Stimulated activated CD4-positive, alpha-beta T cell treated with anti-CD3 and anti-CD28 coated beads, Interleukin-1b, Interleukin-23, amount 100 ng/mL, for 1 hour (primary cell): ENCODE measurements around the gene TM2D1.
"Not testable (repeated sequence)": the region's sequence is repeated elsewhere in the genome, so short reads cannot be mapped to it uniquely, and the experiment has no call there.

Experiments
- DNase-seq, 2 donors: peaks; one replicate each; pipeline ENCODE4 v3.0.0-alpha.2; 2020; ENCODE audit warnings: low read depth in 2 of 2

The TM2D1 gene

DNA sequence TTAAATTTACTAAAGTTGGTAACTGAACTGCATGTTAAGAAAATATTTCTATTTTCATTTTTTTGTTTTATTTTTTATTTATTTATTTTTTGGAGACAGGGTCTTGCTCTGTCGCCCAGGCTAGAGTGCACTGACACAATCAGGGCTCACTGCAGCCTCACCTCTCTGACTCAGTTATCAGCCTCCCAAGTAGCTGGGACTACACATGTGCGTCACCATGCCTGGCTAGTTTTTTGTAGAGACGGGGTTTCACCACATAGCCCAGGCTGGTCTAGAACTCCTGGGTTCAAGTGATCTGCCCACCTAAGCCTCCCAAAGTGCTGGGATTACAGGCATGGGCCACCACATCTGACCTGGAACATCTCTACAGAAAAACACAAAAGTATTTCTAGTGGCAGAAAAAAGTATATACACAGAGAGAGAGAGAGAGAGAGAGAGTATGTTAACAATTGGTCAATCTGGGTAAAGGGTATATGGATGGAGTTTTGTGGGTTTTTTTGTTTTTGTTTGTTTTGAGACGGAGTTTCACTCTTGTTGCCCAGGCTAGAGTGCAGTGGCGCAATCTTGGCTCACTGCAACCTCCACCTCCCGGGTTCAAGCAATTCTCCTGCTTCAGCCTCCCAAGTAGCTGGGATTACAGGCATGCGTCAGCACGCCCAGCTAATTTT is 5.8 kb downstream of the TM2D1 start:
- DNase-seq = not testable (repeated sequence)

DNA sequence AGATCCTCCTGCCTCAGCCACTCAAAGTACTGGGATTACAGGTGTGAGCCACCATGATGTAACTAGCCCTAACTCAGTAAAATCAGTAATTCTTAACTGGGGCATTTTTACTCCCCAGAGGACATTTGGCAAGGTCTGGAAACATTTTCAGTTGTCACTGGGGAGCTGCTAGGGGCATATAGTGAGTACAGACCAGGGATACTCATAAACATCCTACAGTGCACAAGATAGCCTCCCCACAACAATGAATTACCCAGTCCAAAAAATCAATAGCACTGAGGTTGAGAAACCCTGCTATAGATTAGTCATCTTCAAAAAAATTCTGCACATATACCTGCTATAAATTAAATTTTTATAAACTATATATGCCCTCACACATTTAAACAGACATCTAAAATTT is 13.0 kb downstream of the TM2D1 start:
- DNase-seq = no peak

DNA sequence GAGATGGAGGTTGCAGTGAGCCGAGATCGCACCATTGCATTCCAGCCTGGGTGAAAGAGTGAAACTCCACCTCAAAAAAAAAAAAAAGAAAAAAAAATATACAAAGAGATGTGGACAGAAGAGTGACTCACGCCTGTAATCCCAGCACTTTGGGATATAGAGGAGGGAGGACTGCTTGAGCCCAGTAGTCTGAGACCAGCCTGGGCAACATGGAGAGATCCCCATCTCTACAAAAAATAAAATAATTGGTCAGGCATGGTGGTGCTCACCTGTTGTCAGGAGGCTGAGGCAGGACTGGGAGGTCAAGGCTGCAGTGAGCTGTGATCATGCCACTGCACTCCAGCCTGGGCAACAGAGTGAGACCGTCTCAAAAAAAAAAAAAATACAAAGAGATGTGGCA is 13.7 kb downstream of the TM2D1 start:
- not testable (repeated sequence) for DNase-seq

DNA sequence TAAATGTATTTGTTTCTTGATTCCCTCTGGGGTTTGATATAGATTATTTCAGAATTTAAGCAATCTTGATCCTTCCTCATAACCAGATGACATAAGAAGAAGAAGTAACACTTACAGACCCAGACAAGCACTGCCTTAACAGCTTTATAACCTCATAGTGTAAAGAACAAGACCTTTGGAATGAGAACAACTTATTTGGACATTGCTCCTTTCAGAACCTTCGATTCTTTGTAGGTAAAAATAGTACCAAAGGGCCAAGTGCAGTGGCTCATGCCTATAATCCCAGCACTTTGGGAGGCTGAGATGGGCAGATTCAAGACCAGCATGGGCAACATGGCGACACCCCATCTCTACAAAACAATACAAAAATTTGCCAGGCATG is 15.0 kb downstream of the TM2D1 start:
- no peak for DNase-seq

DNA sequence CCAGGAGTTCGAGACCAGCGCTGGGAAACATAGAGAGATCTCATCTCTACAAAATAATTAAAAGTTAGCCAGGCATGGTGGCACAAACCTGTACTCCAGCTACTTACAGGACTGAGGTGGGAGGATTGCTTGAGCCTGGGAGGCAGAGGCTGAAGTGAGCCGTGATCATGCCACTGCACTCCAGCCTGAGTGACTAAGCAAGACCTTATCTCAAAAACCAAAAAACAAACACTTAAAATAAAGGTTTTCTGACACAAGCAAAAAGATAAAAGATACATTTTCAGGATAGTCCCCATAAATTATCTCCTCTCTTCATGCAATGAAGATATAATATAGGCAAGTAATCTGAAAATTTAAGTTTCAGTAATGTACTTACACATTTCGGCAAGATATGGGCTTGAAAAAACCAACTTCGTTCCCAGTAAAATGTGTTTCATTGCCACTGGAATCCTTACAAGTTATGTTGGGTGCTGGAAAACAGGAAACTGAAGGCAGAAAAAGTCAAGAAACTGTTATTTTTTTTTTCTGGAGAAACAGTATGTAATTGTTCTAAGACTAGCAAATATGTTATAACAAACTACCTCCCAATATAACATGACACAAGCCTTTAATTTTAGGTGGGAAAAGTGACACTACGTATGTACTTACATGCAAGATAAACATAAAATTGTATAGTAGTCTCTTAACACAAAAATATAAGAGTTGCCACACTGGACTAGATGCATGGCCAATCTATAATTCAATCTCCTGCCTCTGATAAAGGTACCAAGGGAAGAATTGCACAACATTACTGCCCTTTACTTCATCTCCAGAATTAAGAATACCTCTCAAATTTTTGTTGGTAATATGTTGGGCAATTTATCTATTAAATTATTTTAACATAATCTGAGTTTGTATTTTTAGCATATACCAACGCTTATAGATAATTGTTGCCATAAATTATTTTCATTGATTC is 15.7 kb downstream of the TM2D1 start:
- no peak for DNase-seq

DNA sequence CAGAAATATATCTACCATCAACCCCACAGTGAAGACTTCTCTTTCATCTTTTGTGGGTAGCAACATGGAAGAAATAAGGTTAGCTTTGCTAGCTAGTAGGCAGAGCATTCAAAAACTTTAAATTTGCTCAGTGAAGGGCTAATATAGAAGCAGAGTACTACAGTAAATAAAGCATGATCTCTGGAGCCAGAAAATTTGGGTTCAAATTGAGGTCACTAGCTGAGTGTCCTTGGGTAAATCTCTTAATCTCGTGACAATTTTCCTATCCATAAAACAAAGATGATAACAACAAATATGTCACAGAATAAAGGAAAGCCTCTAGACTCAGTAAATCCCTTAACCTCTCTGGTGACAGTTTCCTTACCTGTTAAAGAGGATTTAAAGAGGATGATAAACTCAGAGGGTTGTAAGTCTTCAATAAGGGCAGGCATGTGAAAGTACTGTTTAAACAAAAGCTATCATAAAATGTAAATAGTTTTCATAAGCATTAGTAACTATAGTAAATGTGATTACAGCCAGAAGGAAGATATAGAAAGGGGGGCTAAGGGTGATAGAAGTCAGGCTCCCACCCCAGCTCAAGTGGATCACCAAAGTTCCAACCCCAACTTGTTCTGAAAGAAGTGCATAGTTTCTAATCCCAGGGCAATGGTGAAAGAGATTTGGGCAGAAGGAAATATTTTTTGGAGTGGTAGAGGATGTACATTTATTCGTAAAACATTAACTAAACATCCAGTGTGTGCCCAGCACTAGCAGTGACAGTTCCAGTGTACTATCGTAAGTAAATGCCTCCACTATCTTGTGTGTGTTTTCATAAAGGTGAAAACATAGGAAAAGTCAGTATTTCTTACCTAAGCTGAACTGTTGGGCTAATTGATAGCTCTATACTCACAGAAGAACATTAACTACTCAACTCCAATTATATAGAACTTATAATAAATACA is 24.8 kb downstream of the TM2D1 start:
- DNase-seq = no peak

DNA sequence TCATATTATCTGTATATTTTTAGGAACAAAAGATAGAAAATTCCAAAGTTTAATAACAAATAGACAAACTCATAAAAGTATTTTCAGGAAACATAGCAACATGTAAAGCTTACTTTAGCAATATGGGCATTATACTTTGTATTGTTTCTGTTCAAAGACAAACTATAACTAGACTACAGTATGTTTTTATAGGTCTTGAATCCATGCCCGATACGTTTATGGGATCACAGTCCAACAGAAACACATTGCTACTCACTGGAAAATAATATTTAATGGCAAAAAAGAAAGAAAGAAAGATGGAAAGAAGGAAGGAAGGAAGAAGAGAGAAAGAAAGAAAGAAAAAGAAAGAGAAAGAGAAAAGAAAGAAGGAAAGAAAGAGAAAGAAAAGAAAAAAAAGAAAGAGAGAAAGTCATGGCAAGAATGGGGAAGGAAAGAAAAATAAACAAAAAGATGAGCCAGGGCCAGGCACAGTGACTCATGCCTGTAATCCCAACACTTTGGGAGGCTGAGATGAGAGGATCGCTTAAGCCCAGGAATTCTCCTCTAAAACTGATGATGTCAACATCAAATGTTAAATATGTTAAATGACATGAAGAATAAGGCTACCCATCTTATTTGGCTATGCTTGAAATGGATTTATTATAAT is 32.7 kb downstream of the TM2D1 start:
- no peak for DNase-seq

DNA sequence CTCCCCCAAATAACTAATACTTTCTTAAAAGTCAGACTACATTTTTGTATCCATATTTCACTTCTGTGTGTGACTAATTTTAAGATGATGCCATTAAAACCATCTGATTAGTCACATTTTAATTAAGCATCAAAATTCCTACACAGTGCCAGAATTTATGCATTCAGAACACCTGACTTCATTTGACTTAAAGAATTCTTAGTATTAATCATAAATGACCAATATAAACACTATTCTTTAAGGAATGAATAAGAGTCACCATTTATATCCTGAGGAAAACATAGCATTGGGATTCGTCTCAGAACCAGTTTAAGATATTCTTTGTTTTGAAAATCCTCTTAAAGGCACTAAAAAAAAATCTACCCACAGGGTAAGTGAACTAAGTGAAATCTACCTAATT is 37.0 kb downstream of the TM2D1 start:
- no peak for DNase-seq

DNA sequence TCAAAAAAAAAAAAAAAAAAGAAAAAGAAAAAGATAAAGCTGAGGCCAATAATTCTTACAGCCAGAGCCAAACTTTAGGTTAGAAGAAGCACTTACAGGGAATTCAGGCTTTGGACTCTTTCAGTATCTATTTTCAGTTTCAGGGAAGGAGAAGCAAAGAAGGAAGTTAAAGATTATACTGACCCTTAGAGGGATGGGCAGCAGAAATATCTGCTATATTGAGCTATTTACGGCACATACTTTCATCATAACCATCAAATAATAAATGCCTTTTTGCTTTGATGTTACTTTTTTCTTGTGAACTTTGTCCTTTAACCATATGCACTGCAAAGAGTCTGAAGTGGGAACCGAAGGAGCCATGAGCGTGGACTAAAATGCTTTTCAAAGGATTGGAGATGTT is 42.0 kb downstream of the TM2D1 start:
- no peak for DNase-seq

DNA sequence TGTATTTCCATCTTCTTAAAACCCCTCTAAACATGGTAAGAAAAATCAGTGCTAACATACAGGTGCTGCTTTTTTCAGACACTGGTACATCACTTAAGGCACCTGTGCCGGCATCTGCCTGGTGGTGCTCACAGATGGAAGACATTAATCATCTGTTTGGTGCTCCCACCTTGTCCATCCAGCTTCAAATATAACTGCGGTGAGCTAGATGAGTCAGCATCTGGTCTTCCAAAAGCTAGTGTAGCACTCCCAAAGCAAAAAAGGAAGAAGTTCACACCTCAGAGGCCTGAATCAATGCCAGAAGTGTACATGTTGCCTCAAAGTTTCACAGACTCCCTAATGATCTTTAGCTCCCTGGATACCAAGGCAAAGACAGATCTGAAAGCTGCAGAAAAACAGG is 44.4 kb downstream of the TM2D1 start:
- DNase-seq = no peak

DNA sequence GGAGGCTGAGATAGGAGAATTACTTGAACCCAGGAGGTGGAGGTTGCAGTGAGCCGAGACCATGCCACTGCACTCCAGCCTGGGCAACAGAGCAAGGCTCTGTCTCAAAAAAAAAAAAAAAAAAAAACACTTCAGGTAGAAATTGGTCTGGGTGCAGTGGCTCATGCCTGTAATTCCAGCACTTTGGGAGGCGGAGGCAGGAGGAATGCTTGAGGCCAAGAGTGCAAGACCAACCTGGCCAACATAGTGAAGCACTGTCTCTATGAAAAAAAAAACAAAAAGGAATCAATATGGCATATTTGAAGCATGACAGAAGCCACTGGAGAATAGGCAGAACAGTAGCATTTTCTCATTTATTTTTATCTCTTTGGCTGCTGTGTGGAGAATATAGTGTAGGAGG is 48.1 kb downstream of the TM2D1 start:
- DNase-seq = not testable (repeated sequence)

DNA sequence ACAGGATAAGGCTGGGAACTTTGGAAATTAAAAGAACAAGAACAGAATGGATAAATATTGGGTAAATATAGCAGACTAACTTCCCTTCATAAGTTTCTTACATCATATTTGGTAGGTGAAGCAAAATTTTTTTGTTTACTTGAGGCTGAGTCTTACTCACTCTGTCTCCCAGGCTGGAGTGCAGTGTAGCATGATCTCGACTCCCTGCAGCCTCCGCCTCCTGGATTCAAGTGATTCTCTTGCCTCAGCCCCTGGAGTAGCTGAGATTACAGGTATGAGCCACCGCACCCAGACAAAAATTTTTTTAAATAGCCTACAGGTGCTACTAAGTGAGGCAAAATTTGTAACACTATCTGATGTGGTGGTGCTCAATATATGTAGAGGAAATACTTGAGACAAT is 50.7 kb downstream of the TM2D1 start:
- no peak for DNase-seq

DNA sequence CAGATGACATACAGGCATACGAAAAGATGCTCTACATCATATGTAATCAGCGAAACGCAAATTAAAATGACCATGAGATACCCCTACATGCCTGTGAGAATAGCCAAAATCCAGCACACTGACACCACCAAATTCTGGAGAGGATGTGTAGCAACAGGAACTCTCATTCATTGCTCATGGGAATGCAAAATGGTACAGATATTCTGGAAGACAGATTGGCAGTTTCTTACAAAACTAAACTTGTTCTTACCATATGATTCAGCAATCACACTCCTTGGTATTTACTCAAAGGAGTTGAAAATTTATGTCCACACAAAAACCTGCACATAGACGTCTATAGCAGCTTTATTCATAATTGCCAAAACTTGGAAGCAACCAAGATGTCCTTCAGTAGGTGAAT is 52.6 kb downstream of the TM2D1 start:
- DNase-seq = no peak

DNA sequence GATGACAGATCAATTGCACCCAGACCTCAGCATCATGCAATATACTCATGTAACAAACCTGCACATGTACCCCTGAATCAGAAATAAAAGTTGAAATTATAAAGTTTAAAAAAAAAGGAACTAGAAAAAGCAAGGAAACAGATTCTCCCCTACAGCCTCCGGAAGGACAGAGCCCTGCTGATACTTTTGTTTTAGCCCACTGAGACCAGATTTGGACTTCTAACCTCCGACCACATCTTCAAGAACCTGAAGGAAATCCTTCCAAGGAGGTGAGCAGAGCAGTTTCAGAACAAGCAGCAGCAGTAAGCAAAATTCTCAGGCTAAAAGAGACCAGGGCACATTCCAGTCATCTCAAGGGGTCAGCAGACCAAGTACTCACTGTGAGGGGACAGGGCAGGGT is 54.5 kb downstream of the TM2D1 start:
- DNase-seq = no peak

DNA sequence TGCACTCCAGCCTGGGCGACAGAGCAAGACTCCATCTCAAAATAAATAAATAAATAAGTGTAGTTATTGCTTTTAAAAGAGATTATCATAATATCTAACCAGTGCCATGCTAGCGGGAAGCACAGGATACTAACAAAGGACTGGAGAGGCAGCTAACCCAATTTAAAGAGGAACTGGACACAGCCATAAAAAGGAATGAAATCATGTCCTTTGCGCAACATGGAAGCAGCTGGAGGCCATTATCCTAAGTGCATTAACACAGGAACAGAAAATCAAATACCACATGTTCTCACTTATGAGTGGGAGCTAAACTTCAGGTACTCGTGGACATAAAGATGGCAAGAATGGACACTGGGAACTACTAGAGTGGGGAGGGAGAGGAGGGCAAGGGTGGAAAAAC is 54.9 kb downstream of the TM2D1 start:
- DNase-seq = no peak

DNA sequence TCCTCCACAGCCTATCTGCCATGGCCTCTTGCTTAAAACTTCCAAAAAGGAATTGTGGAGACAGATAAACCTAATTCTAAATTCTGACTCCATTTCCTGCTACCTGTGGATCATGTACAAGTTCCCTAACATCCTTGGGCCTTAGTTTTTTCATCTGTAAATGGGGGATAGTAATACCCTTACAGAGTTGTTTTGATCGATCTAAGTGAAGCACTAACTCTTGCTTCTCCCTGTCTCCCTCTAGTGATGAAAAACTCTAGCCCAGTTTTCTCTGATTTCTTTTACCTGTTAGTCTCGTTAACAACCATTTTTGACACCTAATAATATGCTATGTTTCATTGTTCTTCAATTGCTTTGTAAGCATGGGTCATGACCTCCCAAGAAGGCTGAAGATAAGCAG is 65.9 kb downstream of the TM2D1 start:
- DNase-seq = no peak

DNA sequence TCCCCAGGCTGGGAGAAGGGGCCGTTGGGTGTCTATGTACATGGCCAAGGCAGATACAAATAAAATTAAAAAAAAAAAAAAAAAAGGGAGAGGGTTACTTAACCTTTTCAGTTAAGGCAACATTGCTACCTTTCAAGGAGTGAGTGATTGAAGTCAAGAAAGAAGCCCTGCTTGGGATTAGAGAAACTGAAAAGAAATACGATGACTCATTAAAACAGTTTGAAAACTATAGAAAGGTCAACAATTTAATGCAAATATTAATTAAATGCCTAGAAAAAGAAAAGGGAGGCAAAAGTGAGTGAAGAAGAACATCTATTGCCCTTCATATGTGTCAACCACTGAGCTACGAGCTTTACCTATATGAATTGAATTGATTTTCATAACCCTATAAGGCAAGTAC is 69.5 kb downstream of the TM2D1 start:
- DNase-seq = no peak

DNA sequence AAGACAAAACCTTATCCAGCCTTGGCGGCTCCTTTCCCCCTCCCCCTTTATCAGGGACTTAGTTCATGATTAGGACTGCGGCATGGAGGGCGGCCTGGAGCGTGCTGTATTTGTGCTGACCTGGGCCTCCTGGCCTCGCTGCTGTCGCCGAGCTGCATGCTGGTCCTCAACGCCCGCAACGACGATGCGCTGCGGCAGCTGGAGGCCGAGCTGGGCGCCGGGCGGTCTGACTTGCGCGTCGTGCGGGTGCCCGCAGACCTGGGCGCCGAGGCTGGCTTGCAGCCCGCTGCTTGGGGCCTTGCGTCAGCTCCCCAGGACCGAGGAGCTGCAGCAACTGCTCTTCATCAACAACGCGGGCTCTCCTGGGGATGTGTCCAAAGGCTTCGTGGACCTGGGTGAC is 70.9 kb downstream of the TM2D1 start:
- DNase-seq = no peak

DNA sequence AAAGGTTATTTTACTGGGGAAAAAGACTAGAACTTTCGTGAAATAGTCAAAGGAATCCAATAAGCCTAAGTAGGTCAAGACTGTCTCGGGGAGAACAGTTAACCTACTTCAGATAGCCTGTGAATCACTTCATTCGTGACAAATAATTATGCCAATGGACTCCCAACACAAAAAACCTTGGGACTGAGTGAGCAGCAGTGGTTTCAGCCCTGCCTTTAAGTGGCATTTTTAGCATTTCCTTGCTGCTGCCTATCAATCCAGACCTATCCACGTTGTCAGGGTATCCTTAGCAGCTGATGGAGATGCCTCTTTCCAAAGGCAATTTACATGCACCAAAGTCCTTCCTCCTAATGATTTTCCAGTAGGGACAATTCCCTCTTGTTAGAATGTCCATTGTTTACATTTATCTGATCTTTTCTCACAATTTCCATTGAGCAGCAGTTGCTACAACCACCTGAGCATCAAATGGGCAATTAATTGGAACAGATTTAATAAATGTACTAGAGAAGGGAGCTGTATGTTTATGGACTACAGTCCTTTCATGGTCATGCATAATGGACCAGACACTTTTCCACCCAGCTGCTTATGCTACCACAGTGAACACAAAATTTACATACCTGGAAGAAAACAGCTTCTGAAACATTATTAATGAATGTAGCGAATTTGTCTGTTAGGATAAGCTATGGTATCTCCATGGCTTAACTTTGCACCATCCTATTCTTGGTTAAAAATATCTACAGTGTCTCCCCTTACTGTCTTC is 75.8 kb downstream of the TM2D1 start:
- no peak for DNase-seq

DNA sequence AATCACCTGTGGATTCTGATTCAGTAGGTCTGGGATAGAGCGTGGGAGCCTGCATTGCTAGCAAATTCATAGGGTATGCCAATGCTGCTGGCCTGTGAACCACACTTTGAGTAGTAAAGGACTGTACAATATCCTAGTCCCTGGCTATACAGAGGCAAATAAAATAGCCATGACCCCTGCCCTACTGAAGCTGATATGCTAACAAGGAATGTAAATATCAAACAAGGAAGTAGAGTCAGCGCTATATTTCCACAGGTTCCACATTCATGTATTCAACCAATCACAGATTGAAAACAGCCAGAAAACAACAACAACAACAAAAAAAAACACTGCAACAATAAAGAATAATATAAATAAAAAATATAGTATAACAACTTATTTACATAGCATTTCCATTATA is 77.8 kb downstream of the TM2D1 start:
- no peak for DNase-seq

DNA sequence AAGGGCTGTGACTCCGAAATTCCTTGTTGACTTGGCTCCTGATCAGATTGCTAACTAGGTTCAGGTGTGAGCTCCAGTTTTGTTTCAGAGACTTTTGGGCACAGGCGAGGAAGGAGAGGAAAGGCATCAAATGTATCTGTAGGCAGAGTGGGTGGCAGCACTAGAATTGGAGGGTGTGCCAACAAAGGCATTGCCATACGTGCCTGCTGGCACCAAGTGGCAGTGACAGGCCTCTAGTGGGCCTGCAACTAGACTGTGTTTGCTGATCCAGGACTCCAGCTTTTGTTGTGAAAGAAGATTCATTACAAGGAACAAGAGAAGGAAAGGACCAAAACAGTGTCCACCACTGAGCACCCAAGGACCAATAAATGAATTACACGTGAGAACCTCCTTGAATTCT is 79.5 kb downstream of the TM2D1 start:
- DNase-seq = no peak
